Measurements from ENCODE around the gene KLF6.

The KLF6 gene

DNA sequence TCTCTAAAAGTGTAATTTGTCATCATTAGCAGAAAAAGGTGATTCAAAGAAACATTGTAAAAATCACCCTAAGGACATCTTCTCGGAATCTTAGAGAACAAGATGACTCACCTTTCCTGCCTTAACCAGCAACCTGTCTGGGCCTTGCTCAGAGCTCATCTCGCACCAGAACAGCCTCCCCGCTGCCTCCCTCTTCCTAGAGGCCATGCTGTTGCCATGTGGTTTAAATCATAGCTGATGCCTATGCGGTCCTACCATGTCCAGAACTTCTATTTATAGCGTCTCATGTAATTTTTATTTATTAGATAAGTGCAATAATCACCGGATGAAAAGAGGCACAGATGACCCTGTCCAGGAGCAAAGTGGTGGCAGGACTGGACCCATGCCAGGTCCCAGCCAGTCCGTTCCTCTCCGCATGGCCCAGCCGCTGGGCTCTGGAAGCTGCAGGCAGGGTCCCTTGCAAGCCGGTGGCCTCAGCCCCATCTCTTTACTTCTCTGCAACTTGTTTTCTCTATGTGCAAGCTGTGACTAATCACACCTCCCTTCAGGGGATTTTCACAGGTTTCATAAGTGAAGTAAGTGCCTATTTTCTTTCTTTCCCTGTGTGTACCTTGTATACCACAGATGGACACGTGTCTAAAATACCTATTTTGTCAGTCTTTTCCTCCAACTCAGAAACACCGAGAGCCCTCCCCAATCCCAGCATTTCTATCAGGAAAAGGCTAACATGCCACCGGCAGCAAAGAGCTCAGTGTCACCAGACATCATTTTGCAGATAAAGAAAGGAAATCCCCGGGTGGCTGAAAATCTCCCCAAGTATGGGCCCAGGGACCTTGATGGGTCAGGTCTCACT, 27.1 kb downstream of the KLF6 start:
- peak; percentile 78 for DNase-seq (ENCODE audit: extremely low spot score)
- ChIA-PET CTCF (interaction anchor here (1.0 to 1.5 kb wide), 3 partner anchors 9 to 17 kb away, joined by 3 read pairs; no protein-coding TSS in a partner anchor), POLR2A (interaction anchor here (2.9 kb wide), 1 partner anchor 27 kb away, joined by 15 read pairs; the partner anchor contains the start of gene KLF6)
- TF ChIP-seq, protein P1, sequence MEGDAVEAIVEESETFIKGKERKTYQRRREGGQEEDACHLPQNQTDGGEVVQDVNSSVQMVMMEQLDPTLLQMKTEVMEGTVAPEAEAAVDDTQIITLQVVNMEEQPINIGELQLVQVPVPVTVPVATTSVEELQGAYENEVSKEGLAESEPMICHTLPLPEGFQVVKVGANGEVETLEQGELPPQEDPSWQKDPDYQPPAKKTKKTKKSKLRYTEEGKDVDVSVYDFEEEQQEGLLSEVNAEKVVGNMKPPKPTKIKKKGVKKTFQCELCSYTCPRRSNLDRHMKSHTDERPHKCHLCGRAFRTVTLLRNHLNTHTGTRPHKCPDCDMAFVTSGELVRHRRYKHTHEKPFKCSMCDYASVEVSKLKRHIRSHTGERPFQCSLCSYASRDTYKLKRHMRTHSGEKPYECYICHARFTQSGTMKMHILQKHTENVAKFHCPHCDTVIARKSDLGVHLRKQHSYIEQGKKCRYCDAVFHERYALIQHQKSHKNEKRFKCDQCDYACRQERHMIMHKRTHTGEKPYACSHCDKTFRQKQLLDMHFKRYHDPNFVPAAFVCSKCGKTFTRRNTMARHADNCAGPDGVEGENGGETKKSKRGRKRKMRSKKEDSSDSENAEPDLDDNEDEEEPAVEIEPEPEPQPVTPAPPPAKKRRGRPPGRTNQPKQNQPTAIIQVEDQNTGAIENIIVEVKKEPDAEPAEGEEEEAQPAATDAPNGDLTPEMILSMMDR (IDR thresholded peaks at IDR 0.05; ENCODE audit: control extremely low read depth, extremely low read depth, low read depth, missing control alignments): no peak

GRCh38 chr10:3757250-3757637, 27.8 kb downstream of the KLF6 start:
- TF ChIP-seq, protein P1 (IDR thresholded peaks at IDR 0.05; ENCODE audit: control extremely low read depth, extremely low read depth, low read depth, missing control alignments): no peak
- CTCF ChIA-PET: interaction anchor here (1.0 to 1.5 kb wide), 2 partner anchors 8 to 16 kb away, joined by 3 read pairs; no protein-coding TSS in a partner anchor
- POLR2A ChIA-PET: interaction anchor here (2.9 kb wide), 1 partner anchor 28 kb away, joined by 15 read pairs; the partner anchor contains the start of gene KLF6
- no peak for DNase-seq (ENCODE audit: extremely low spot score)

GRCh38 chr10:3756360-3756740, 28.7 kb downstream of the KLF6 start:
- ChIA-PET CTCF (interaction anchor here (1.5 kb wide), 1 partner anchor 15 kb away, joined by 3 read pairs; no protein-coding TSS in a partner anchor), POLR2A (interaction anchor here (2.9 kb wide), 1 partner anchor 29 kb away, joined by 15 read pairs; the partner anchor contains the start of gene KLF6)
- TF ChIP-seq, protein P1 (IDR thresholded peaks at IDR 0.05; ENCODE audit: control extremely low read depth, extremely low read depth, low read depth, missing control alignments): no peak
- DNase-seq (ENCODE audit: extremely low spot score): no peak

DNA sequence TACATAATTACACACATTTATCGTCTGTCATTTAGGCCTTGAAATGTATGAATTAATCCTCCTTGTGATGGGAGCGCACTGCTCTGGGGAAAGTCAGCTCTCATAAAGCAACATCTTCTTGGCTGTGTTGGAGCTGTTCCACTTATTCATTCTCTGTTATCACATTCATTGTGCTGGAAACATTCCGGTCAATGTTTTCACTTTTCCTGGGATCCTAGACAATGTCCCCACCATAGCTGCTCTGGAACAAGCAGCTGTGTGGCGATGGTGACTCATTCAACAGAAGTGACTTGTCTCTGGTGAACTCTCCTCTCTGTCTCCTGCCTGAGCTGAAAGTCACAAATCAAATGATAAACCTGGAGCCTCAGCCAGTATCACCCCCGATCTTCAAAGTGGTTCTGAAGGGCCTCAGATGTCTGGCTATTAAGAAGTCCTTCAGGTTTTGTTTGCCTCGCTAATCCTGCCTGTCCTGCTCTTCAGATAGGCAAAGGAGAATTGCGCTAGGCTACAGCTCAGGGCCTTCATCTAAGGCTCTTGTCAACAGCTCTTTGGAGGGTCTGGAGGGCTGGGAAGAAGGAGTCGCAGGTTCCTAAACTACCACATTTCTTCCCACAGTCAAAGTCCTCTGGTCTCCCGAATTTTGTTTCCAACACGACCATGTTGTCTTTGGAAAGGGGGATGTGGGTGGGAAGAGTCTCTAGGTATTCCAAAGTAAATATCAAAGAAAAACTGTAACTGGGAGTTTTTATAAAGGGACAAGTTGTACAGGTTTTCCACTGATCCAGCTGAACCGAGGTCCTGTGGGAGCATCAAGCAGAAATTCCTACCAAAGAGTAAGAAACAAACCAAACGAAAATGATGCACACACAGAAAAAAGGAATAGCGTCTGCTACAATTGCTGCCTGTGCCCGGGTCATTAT, 29.3 kb downstream of the KLF6 start:
- ChIA-PET POLR2A (no interaction called here), CTCF (interaction anchor here (1.1 to 1.5 kb wide), 3 partner anchors 11 to 15 kb away, joined by 3 to 4 read pairs (median 3); no protein-coding TSS in a partner anchor)
- no peak for DNase-seq (ENCODE audit: extremely low spot score)
- TF ChIP-seq, protein P1 (IDR thresholded peaks at IDR 0.05; ENCODE audit: control extremely low read depth, extremely low read depth, low read depth, missing control alignments): no peak

DNA sequence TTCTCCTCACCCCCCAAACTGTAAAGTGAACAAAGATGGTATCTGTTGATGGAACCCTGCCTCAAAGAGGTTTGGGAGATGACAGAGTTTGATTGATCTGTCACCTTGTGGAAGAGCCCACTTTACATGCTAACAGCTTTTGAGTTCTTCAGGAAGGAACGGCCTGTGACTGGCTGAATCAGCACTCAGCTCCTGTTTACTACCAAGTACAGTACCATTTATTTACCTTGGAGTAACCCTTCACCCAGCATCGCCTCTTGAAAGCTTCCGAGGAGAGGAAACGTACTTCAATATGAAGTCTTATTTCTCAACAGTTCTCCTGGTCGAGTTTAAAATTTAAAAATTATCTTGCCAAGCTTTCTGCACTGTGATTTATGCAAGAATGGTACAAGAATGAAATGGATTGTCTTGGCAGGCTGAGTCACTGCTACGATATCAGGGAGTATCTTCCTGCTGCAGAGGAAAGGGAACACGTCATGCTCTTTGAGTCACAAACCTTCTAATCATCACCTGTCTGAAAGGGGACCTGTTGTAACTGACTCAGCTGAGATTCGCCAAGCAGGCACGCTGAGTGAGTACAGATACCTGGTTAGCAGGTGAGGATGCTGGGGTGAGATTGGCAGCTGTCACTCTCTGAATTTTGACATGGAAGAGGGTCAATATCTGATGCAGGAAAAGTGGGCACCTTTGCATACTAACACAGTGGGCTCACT, 30.1 kb downstream of the KLF6 start:
- ChIA-PET POLR2A (interaction anchor here (0.6 kb wide), 1 partner anchor 121 kb away, joined by 4 read pairs; no protein-coding TSS in a partner anchor), CTCF (interaction anchor here (1.1 to 1.3 kb wide), 3 partner anchors 10 to 98 kb away, joined by 3 to 4 read pairs (median 3); no protein-coding TSS in a partner anchor)
- DNase-seq (ENCODE audit: extremely low spot score): no peak
- TF ChIP-seq, protein P1 (IDR thresholded peaks at IDR 0.05; ENCODE audit: control extremely low read depth, extremely low read depth, low read depth, missing control alignments): no peak

Data from GM10248 (cell line).